ENCODE results near the gene CARHSP1.

The CARHSP1 gene

GRCh38 chr16:8903004-8903403 is 34.2 kb upstream of the CARHSP1 start:
- ChIA-PET POLR2A (no interaction called here), CTCF (interaction anchor here (1.6 to 3.8 kb wide), 2 partner anchors 12 to 34 kb away, joined by 3 to 12 read pairs; no protein-coding TSS in a partner anchor)
- no peak for DNase-seq (ENCODE audit: extremely low spot score)
- TF ChIP-seq CTCF (IDR thresholded peaks at IDR 0.05; ENCODE audit: control extremely low read depth, extremely low read depth, low read depth, missing control alignments): no peak

GRCh38 chr16:8901320-8901861 is 32.6 kb upstream of the CARHSP1 start:
- no peak for DNase-seq (ENCODE audit: extremely low spot score)
- no peak for TF ChIP-seq CTCF (IDR thresholded peaks at IDR 0.05; ENCODE audit: control extremely low read depth, extremely low read depth, low read depth, missing control alignments)
- CTCF ChIA-PET: interaction anchor here (1.0 to 3.8 kb wide), 9 partner anchors 9 to 233 kb away, joined by 3 to 12 read pairs (median 4); no protein-coding TSS in a partner anchor
- POLR2A ChIA-PET: no interaction called here

GRCh38 chr16:8900343-8900742 is 31.5 kb upstream of the CARHSP1 start:
- no peak for TF ChIP-seq CTCF (IDR thresholded peaks at IDR 0.05; ENCODE audit: control extremely low read depth, extremely low read depth, low read depth, missing control alignments)
- no peak for DNase-seq (ENCODE audit: extremely low spot score)
- POLR2A ChIA-PET: interaction anchor here (1.0 kb wide), 1 partner anchor 9 kb away, joined by 3 read pairs; no protein-coding TSS in a partner anchor
- CTCF ChIA-PET: interaction anchor here (1.0 to 3.8 kb wide), 8 partner anchors 8 to 234 kb away, joined by 3 to 12 read pairs (median 4); no protein-coding TSS in a partner anchor

- TF ChIP-seq CTCF (IDR thresholded peaks at IDR 0.05; ENCODE audit: control extremely low read depth, extremely low read depth, low read depth, missing control alignments): no peak
- POLR2A ChIA-PET: interaction anchor here (1.0 kb wide), 1 partner anchor 9 kb away, joined by 3 read pairs; no protein-coding TSS in a partner anchor
- no peak for DNase-seq (ENCODE audit: extremely low spot score)
- CTCF ChIA-PET: interaction anchor here (1.0 to 3.8 kb wide), 6 partner anchors 11 to 109 kb away, joined by 3 to 12 read pairs (median 4); no protein-coding TSS in a partner anchor
Observed at GRCh38 chr16:8899709-8900317, 31.0 kb upstream of the CARHSP1 start.

GRCh38 chr16:8898660-8899318 is 30.0 kb upstream of the CARHSP1 start:
- DNase-seq (ENCODE audit: extremely low spot score): no peak
- no peak for TF ChIP-seq CTCF (IDR thresholded peaks at IDR 0.05; ENCODE audit: control extremely low read depth, extremely low read depth, low read depth, missing control alignments)
- ChIA-PET POLR2A (no interaction called here), CTCF (interaction anchor here (1.0 to 3.3 kb wide), 6 partner anchors 12 to 236 kb away, joined by 3 to 17 read pairs (median 6); no protein-coding TSS in a partner anchor)

- no peak for TF ChIP-seq CTCF (IDR thresholded peaks at IDR 0.05; ENCODE audit: control extremely low read depth, extremely low read depth, low read depth, missing control alignments)
- POLR2A ChIA-PET: no interaction called here
- CTCF ChIA-PET: interaction anchor here (1.0 to 5.2 kb wide), 7 partner anchors 9 to 114 kb away, joined by 3 to 30 read pairs (median 4); no protein-coding TSS in a partner anchor
- no peak for DNase-seq (ENCODE audit: extremely low spot score)
Observed at GRCh38 chr16:8894736-8895334, 26.0 kb upstream of the CARHSP1 start.

Data from GM10248 (cell line).